ENCODE measurements around the gene GREB1L. TPM values are rescaled to one million over a fixed set of nuclear protein-coding genes. Genes with fewer than 3 reads are reported as not detected.

Gene GREB1L
- total and polyA plus RNA-seq, 2 experiments from 2014 or later, result 14.0 to 16.8 TPM

DNA sequence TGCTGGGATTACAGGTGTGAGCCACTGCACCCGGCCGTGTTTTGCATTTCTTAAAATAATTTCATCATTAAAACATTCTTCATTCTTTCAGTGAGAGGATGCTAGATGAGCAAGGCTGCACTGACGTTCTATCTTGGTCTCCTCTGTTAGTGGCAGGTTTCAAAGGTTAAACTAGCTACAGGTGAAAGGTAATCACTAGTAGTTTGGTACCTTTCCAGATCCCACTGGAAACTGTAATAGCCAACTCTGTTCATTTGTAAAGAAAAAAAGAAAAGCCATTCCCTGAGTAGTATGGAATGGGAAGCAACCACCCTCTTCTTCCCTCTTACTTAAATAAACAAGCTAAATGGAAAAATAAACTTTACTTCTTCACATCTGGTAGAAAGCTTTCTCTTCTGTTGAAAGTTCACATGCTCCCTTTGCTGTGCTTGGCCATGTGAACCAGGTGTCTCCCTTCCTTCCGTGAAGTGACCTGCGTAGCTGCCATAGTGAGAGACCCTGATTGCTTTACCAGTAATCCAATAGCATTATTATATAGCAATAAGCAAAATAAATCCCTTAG is 94.0 kb downstream of the GREB1L start:
- DNase-seq (ENCODE audit: low spot score), result no peak
- Histone ChIP-seq H3K36me3 (replicated peaks; ENCODE audit: insufficient read depth, low read depth) (no peaks in the 10 kb centered on the region), H3K4me1 (ENCODE audit: insufficient read depth) (no peaks in the 10 kb centered on the region), H3K9me2 (replicated peaks; ENCODE audit: insufficient read depth) (no peaks in the 10 kb centered on the region), H3K4me3 (no peak overlapping the region), H3K27ac (no peak overlapping the region), H3K27me3 (no peaks in the 10 kb centered on the region), H4K20me1 (ENCODE audit: insufficient read depth, poor library complexity, severe bottlenecking) (no peaks in the 10 kb centered on the region), H2AFZ (no peak overlapping the region), H3K9me3 (ENCODE audit: low read depth) (no peaks in the 10 kb centered on the region), H3K4me2 (no peak overlapping the region), H3K79me2 (no peaks in the 10 kb centered on the region)
- no peak for TF ChIP-seq EZH2phosphoT487 (IDR thresholded peaks at IDR 0.05; ENCODE audit: low read depth, severe bottlenecking, unreplicated experiment)
- TF ChIP-seq, protein P1, sequence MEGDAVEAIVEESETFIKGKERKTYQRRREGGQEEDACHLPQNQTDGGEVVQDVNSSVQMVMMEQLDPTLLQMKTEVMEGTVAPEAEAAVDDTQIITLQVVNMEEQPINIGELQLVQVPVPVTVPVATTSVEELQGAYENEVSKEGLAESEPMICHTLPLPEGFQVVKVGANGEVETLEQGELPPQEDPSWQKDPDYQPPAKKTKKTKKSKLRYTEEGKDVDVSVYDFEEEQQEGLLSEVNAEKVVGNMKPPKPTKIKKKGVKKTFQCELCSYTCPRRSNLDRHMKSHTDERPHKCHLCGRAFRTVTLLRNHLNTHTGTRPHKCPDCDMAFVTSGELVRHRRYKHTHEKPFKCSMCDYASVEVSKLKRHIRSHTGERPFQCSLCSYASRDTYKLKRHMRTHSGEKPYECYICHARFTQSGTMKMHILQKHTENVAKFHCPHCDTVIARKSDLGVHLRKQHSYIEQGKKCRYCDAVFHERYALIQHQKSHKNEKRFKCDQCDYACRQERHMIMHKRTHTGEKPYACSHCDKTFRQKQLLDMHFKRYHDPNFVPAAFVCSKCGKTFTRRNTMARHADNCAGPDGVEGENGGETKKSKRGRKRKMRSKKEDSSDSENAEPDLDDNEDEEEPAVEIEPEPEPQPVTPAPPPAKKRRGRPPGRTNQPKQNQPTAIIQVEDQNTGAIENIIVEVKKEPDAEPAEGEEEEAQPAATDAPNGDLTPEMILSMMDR (IDR thresholded peaks at IDR 0.05; ENCODE audit: poor library complexity), result no peak
- WGBS (ENCODE audit: low lambda C conversion rate, missing lambda C conversion rate), result 82% methylated on average over 5 of the region's 5 CpGs

DNA sequence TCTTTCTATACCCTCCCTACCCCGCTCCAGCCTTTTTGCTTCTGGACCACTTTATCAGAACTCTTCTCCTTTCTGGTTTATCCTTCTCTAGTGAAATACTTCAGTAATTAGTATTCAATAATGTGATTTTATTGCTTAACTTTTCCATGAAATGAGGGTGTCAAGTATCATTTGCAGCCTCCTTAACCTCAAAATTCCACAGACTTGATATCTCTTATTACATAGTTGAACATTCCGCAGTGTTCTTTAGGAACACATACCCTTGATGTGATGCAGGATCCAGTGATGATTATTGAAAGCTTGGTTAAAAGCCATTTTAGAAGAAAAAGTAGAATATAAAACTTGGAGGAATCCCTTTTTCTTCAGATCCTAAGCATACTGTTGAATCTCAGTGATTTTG is 94.8 kb downstream of the GREB1L start:
- Histone ChIP-seq H2AFZ (no peak overlapping the region), H3K4me3 (no peak overlapping the region), H3K36me3 (replicated peaks; ENCODE audit: insufficient read depth, low read depth) (no peaks in the 10 kb centered on the region), H3K4me2 (no peak overlapping the region), H3K9me2 (replicated peaks; ENCODE audit: insufficient read depth) (no peaks in the 10 kb centered on the region), H4K20me1 (ENCODE audit: insufficient read depth, poor library complexity, severe bottlenecking) (no peaks in the 10 kb centered on the region), H3K27ac (no peak overlapping the region), H3K27me3 (no peaks in the 10 kb centered on the region), H3K79me2 (no peaks in the 10 kb centered on the region), H3K4me1 (ENCODE audit: insufficient read depth) (no peaks in the 10 kb centered on the region), H3K9me3 (ENCODE audit: low read depth) (no peaks in the 10 kb centered on the region)
- DNase-seq (ENCODE audit: low spot score), result no peak
- TF ChIP-seq EZH2 (IDR thresholded peaks at IDR 0.05; ENCODE audit: borderline replicate concordance) (no peak), EZH2phosphoT487 (IDR thresholded peaks at IDR 0.05; ENCODE audit: low read depth, severe bottlenecking, unreplicated experiment) (no peak)
- TF ChIP-seq, protein P1 (IDR thresholded peaks at IDR 0.05; ENCODE audit: poor library complexity), result no peak
- 89% methylated on average over 2 of the region's 2 CpGs for WGBS (ENCODE audit: low lambda C conversion rate, missing lambda C conversion rate)

DNA sequence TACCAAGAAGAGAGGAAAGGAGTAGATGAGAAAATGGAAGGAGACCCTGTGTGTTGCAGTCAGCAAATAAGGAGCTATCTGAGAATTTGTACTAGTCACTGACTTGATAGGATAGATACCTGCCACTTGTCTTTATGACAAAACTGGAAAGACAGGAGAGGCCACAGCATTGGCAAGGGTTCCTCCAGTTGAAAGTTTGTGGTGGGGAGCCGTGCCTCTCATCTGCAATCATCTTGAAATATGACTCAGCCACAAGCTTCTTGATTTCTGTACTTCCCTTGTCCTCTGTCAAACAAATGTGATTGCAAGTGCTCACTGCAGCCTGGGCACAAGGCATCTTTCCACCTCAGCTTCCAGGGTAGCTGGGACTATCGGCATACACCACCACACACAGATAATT is 99.1 kb downstream of the GREB1L start:
- Histone ChIP-seq H3K27me3 (no peaks in the 10 kb centered on the region), H3K4me1 (ENCODE audit: insufficient read depth) (no peaks in the 10 kb centered on the region), H2AFZ (no peak overlapping the region), H3K79me2 (no peaks in the 10 kb centered on the region), H3K27ac (no peak overlapping the region), H3K36me3 (replicated peaks; ENCODE audit: insufficient read depth, low read depth) (no peaks in the 10 kb centered on the region), H4K20me1 (ENCODE audit: insufficient read depth, poor library complexity, severe bottlenecking) (no peaks in the 10 kb centered on the region), H3K4me3 (no peak overlapping the region), H3K9me2 (replicated peaks; ENCODE audit: insufficient read depth) (no peaks in the 10 kb centered on the region), H3K4me2 (no peak overlapping the region), H3K9me3 (ENCODE audit: low read depth) (no peaks in the 10 kb centered on the region)
- WGBS (ENCODE audit: low lambda C conversion rate, missing lambda C conversion rate), result 77% methylated on average over 2 of the region's 2 CpGs
- no peak for DNase-seq (ENCODE audit: low spot score)
- TF ChIP-seq EZH2 (IDR thresholded peaks at IDR 0.05; ENCODE audit: borderline replicate concordance) (no peak), EZH2phosphoT487 (IDR thresholded peaks at IDR 0.05; ENCODE audit: low read depth, severe bottlenecking, unreplicated experiment) (no peak)
- TF ChIP-seq, protein P1 (IDR thresholded peaks at IDR 0.05; ENCODE audit: poor library complexity), result no peak

DNA sequence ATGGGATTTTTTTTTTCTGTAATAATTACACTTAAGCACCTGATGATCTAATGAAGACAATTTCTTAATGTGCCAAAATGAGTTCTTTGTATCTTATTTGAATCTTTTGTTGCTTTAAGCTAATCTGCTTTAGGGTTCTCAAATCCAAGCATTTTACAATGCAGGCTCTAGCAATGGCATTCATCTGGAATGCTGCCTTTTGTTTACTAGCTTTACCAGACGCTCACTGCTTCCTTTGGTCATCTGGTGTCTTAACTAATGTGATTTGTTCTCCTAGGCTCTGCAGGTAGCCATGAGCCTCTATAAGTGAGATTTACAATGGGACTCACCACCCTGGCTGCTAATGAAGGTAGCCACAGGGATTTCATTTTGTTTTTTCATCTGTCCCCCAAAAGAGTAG is 100.3 kb downstream of the GREB1L start:
- no peak overlapping the region for H3K27ac ChIP-seq
- H3K4me1 ChIP-seq (ENCODE audit: insufficient read depth), result no peaks in the 10 kb centered on the region
- H3K4me2 ChIP-seq, result no peak overlapping the region
- H4K20me1 ChIP-seq (ENCODE audit: insufficient read depth, poor library complexity, severe bottlenecking), result no peaks in the 10 kb centered on the region
- no peaks in the 10 kb centered on the region for H3K9me3 ChIP-seq (ENCODE audit: low read depth)
- H3K79me2 ChIP-seq, result no peaks in the 10 kb centered on the region
- WGBS (ENCODE audit: low lambda C conversion rate, missing lambda C conversion rate), result 50% methylated on average over 1 of the region's 1 CpG
- DNase-seq (ENCODE audit: low spot score), result no peak
- H3K36me3 ChIP-seq (replicated peaks; ENCODE audit: insufficient read depth, low read depth), result no peaks in the 10 kb centered on the region
- no peaks in the 10 kb centered on the region for H3K27me3 ChIP-seq
- no peaks in the 10 kb centered on the region for H3K9me2 ChIP-seq (replicated peaks; ENCODE audit: insufficient read depth)
- no peak overlapping the region for H3K4me3 ChIP-seq
- H2AFZ ChIP-seq, result no peak overlapping the region
- TF ChIP-seq EZH2 (IDR thresholded peaks at IDR 0.05; ENCODE audit: borderline replicate concordance), result no peak
- TF ChIP-seq, protein P1 (IDR thresholded peaks at IDR 0.05; ENCODE audit: poor library complexity), result no peak
- TF ChIP-seq EZH2phosphoT487 (IDR thresholded peaks at IDR 0.05; ENCODE audit: low read depth, severe bottlenecking, unreplicated experiment), result no peak
